ENCODE measurements around the gene SRSF2. TPM values are rescaled to one million over a fixed set of nuclear protein-coding genes. Genes with fewer than 3 reads are reported as not detected.

The SRSF2 gene
- total and polyA plus RNA-seq, 9 of the 15 experiments (the other 6 are each of a cell fraction or from before 2014, with no cell fraction given) = 161 to 583 (median 393) TPM

- TF ChIP-seq IRF1 (CRISPR knock-in tag; IDR thresholded peaks at IDR 0.05; ENCODE audit: borderline replicate concordance) = no peak
- TF ChIP-seq CHAMP1 (IDR thresholded peaks at IDR 0.05) = no peak
- TF ChIP-seq HOXB6 (CRISPR knock-in tag; IDR thresholded peaks at IDR 0.05; ENCODE audit: borderline replicate concordance) = no peak
- no peak for TF ChIP-seq ATF6 (CRISPR knock-in tag; IDR thresholded peaks at IDR 0.05)
- TF ChIP-seq GATAD2B (IDR thresholded peaks at IDR 0.05; ENCODE audit: borderline replicate concordance) = no peak
- TF ChIP-seq DPF2 (IDR thresholded peaks at IDR 0.05) = no peak
- TF ChIP-seq ZNF253 (CRISPR knock-in tag; conservative IDR thresholded peaks at IDR 0.05) = no peak
- TF ChIP-seq CEBPZ (IDR thresholded peaks at IDR 0.05; ENCODE audit: borderline replicate concordance, low read depth, low read length) = 0 out of 2 replicates have a peak, but pooled peaks have one; percentile 35
- TF ChIP-seq ZNF140 (CRISPR knock-in tag; IDR thresholded peaks at IDR 0.05) = no peak
- TF ChIP-seq ZNF175 (CRISPR knock-in tag; IDR thresholded peaks at IDR 0.05; ENCODE audit: low read depth) = no peak
- TF ChIP-seq KDM2B (CRISPR knock-in tag; IDR thresholded peaks at IDR 0.05) = no peak
- TF ChIP-seq MEF2D (tag; conservative IDR thresholded peaks at IDR 0.05; ENCODE audit: low read depth) = no peak
- TF ChIP-seq HDGF (IDR thresholded peaks at IDR 0.05) = no peak
- no peak for TF ChIP-seq NR2C2 (CRISPR knock-in tag; IDR thresholded peaks at IDR 0.05)
- TF ChIP-seq NR2C2 (tag; IDR thresholded peaks at IDR 0.05) = peak; percentile 90
- TF ChIP-seq ZNF133 (CRISPR knock-in tag; IDR thresholded peaks at IDR 0.05) = no peak
- no peak for TF ChIP-seq ZNF311 (CRISPR knock-in tag; IDR thresholded peaks at IDR 0.05)
- peak; percentile 71 for TF ChIP-seq CEBPG (CRISPR knock-in tag; IDR thresholded peaks at IDR 0.05)
- no peak; a peak in 1 of 4 replicates for TF ChIP-seq CEBPG (tag; conservative IDR thresholded peaks at IDR 0.05 in 1 of 2, IDR thresholded peaks at IDR 0.05 in 1 of 2)
- TF ChIP-seq SAP30 (IDR thresholded peaks at IDR 0.05; ENCODE audit: borderline replicate concordance, insufficient read depth, low read depth, low read length, poor library complexity, severe bottlenecking) = peak; percentile 83
- no peak for TF ChIP-seq ZBTB8A (IDR thresholded peaks at IDR 0.05; ENCODE audit: partially characterized antibody)
Measured at GRCh38 chr17:76726231-76726775, 10.8 kb downstream of the SRSF2 start, which contains the start of gene JMJD6 (continued).

Measured in K562 (cell line).